ENCODE measurements around the gene PLEKHM1.

Gene PLEKHM1

GRCh38 chr17:45425125-45425983 lies 65.2 kb downstream of the PLEKHM1 start:
- DNase-seq, result no peak

DNA sequence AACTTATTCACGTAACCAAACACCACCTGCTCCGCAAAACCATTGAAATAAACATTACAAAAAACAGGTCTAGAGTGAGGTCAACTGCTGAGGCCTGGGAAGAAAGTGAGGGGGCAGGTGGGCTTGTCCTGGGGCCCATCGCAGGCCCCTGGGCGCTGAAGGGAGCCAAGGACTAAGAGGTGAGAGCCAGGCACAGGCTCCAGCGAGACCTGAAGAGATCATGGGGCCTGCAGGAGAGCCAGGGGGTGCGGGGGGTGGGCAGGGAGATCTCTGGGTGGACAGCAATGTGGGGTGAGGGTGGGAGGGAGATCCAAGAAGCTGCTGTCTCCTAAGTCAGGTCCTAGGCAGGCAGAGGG lies 65.8 kb downstream of the PLEKHM1 start:
- no peak for DNase-seq

DNA sequence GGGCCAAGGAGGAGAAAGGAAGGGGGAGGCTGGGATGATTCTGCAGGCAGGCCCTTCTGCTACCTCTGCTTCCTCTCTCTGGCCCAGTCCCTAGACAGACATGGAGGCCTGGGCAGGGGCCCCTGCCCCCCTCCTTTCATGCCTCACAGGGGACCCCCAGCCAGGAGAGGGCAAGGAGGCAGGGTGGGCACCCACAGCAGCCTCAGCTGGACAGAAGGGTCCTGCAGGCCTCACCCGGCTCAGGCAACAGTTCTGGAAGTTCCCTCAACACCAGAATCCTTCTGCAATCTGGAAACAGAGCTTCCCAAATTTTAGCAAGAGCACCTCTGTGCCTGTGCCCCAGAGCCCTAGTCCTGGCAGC lies 66.6 kb downstream of the PLEKHM1 start:
- no peak for DNase-seq

- no peak for DNase-seq
Measured at GRCh38 chr17:45423304-45423974, 67.1 kb downstream of the PLEKHM1 start.

- no peak for DNase-seq
Measured at GRCh38 chr17:45414990-45415881, 75.3 kb downstream of the PLEKHM1 start.

DNA sequence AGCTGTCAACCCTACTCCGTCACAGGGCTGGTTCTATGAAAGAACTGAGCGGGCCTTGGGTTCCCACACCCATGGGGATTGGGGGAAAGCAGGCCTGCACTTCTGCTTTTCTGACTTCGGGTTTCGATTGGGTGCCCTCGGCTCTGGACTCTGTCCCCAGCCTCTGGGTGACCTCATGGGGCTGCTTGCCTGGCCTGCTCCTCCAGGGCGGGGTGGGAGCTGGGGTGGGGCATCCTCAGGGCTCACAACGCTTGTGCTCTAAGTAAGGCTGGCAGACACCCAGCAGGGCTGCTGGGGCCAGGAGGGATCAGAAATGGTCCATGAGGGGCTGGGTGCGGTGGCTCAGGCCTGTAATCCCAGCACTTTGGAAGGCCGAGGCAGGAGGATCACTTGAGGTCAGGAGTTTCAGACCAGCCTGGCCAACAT lies 77.0 kb downstream of the PLEKHM1 start:
- no peak for DNase-seq

- DNase-seq, result no peak
Measured at GRCh38 chr17:45411348-45412105, 79.0 kb downstream of the PLEKHM1 start.

GRCh38 chr17:45410144-45411091 lies 80.1 kb downstream of the PLEKHM1 start:
- peak; percentile 62 for DNase-seq

DNA sequence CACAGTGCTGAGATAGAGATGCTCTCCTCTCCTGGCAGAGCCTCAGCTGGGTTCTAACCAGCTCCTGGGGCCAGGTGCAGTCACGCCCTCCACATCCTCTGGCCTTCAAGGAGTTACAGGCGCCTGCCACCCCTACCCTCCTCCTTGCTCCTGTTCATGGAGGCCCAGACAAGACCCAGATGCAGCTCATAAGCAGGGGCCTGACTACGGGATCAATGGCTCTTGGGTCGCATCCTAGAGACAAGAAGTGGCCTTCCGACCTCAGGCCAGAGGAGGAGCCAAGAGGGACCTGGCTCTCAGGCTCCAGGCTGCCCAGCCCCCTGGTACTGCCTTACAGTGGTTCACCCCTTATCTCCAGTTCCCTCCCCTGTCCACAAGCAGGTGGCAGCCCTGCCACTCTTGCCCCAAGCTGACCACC lies 80.9 kb downstream of the PLEKHM1 start:
- peak; percentile 48 for DNase-seq

GRCh38 chr17:45408611-45409421 lies 81.7 kb downstream of the PLEKHM1 start:
- no peak for DNase-seq

DNA sequence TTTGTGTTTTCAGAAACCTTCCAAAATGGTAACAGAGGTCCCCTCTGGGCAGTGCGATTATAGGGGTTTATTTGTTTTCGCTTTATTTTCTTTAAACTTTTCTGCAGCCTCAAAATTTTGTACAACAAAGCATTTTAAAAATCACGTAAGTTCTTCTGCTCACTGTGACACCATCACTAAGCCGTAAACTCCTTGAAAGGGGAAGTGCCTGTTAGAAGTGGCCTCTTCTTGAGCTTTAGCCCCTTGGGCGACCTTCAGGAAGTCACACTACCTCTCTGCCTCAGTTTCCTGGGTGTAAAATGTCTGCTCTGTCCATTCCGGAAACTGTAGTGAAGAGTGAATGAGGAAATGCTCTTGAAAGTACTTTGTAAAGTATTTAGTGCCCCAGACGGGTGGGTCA lies 84.4 kb downstream of the PLEKHM1 start:
- DNase-seq, result no peak

GRCh38 chr17:45405250-45406086 lies 85.1 kb downstream of the PLEKHM1 start:
- no peak for DNase-seq

DNA sequence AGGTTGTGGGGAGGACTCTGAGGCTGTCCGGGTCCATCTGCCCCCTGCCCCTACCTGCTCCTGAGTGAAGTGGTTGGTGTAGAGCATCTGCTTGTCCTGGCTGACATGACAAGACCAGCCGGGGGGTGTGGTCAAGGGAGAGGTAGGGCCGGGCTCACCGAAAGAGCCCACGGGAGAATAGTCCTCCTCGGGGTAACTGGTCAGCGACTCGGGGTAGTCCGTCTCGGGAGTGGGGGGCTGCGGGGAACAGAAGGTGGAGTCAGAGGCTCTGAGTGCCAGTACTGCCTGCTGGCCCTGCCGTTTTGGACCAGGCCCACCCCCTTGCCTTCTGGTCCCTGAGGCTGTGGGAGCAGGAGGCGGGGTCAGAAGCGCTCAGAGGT lies 85.7 kb downstream of the PLEKHM1 start:
- DNase-seq, result no peak

DNA sequence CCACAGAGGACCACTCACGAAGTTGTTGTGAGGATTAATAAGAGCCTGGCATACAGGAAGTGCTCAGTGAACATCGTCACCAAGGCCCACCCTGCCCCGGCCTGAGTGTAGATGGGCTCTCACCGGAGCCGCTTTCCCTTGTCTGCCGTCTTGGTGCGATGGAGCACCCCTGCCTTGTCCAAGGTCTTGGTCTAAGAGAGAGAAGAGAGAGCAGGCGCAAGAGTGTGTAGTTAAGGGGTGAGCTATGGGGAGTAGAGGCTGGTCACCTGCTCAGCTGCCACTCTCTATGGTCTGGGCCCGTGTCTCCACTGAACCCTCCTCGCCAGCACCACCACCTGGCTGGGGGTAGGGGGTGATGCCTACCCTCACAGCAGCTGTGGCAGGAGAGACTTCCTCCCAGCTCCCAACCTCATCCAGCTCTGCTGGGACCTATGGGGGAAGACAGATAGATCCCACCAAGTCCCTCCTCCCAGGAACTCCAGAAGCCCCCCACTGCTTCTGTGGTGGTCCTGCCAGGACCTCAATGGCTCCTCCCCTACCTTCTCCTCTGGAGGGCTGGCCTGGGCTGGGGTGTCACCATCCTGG lies 86.5 kb downstream of the PLEKHM1 start:
- no peak for DNase-seq

GRCh38 chr17:45402916-45403315 lies 87.6 kb downstream of the PLEKHM1 start:
- DNase-seq, result no peak

GRCh38 chr17:45398800-45399199 lies 91.7 kb downstream of the PLEKHM1 start:
- DNase-seq, result no peak

- no peak for DNase-seq
Measured at GRCh38 chr17:45397796-45398195, 92.7 kb downstream of the PLEKHM1 start.

GRCh38 chr17:45396496-45397205 lies 93.9 kb downstream of the PLEKHM1 start:
- no peak for DNase-seq
